GM21825 (cell line): Measurements from ENCODE around the gene HNRNPC.
A peak's percentile ranks its signal among the peaks of the same experiment; 100 is the strongest.
"Not testable (repeated sequence)": the region's sequence is repeated elsewhere in the genome, so short reads cannot be mapped to it uniquely, and the experiment has no call there.

Source experiments
- ATAC-seq: cut with Tn5 transposase; IDR thresholded peaks from one replicate; pipeline ENCODE4 v1.9.1; 2021; ENCODE audit warnings: mild to moderate bottlenecking, moderate library complexity; ENCODE audit not compliant: unreplicated experiment

Gene HNRNPC

DNA sequence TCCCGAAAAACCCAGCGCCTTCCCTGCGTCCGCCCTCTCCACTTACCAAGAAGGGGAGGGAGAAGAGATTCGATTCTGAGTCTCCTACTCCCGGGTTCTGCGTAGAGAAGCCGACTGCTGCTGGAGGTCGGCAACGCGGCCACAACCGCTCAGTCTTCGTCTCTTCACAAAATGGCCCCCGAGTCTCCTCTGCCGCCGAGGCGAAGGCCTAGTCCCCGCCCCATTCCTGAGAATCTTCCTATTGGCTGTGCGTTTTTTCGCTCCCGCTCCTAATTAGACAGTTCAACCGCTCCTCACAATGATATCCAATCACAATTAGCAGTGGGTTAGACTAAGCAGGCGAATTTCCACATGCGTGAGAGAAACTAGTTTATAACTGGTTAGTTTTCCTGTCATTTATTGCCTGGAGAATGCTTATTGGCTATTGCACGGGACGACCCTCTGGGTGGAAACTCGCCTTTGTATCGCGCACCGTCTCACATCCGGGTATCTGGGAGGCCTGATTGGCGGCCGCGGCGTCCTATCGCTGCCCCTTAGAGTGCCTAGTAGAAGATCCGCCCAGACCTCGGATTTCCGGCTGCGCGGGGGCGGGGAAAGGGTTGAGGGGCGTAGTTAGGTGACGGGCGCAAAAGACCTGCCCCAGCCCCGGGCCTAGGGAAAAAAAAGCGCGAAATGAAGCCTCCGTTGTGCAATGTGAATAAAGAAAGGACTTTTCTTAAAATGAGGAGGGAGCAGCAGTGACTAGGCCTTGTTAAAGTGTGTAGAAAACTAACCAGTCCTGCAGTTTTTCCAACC, at the start of gene HNRNPC:
HNRNPC (minus strand) TSS at position 191 of the 795 bp plus-strand sequence. CDS start 35,249 bp downstream, outside the sequence.
- ATAC-seq = peak; percentile 88

DNA sequence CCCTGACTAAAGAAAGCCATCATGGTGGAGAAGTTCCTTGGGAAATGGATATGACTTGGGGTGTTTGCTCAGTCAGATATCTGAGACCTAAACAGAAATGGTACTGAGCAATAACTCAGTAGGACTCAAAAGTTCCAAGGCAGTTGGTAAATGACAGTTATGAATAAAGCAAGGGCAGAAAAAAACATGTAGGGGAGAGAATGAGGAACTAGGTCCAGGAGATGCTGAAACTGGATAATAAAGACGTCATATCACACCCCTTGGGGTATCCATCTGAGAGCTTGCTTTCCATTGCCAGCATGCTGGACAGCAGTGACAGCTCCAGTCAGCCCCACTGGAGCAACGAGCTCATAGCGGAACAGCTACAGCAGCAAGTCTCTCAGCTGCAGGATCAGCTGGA, 48.2 kb upstream of the HNRNPC start:
- ATAC-seq = no peak

GRCh38 chr14:21313512-21313911, 44.3 kb upstream of the HNRNPC start:
- ATAC-seq = no peak

DNA sequence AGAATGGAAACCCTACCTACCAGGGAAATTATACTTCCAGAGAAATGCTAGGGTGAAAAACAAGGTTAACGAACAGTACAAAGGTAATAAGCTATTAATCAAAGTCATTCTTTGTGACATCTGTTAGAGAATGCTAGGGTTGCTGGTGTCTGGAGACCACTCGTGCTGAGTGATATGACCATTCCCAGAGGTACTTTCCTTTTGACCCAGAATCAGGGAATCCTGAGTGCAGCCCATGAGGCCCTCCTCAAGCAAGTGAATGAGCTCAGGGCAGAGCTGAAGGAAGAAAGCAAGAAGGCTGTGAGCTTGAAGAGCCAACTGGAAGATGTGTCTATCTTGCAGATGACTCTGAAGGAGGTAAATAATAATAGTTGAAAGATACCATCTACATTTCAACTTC, 42.4 kb upstream of the HNRNPC start:
- no peak for ATAC-seq

DNA sequence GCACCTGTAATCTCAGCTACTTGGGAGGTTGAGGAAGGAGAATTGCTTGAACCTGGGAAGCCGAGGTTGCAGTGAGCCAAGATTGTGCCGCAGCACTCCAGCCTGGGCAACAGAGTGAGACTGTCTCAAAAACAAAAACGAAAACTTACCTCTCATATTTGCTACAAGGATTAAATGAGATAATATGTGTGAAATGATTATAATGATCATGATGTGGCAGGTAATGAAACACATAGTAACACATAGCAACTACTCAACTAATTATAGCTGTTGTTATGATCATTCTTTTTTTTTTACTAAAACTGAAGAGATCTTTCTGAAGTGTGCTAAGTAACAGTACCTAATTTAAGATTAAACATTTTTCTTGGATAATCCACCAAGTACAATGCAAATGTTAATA, 40.7 kb upstream of the HNRNPC start:
- ATAC-seq = no peak

GRCh38 chr14:21309238-21309636, 40.0 kb upstream of the HNRNPC start:
- no peak for ATAC-seq

DNA sequence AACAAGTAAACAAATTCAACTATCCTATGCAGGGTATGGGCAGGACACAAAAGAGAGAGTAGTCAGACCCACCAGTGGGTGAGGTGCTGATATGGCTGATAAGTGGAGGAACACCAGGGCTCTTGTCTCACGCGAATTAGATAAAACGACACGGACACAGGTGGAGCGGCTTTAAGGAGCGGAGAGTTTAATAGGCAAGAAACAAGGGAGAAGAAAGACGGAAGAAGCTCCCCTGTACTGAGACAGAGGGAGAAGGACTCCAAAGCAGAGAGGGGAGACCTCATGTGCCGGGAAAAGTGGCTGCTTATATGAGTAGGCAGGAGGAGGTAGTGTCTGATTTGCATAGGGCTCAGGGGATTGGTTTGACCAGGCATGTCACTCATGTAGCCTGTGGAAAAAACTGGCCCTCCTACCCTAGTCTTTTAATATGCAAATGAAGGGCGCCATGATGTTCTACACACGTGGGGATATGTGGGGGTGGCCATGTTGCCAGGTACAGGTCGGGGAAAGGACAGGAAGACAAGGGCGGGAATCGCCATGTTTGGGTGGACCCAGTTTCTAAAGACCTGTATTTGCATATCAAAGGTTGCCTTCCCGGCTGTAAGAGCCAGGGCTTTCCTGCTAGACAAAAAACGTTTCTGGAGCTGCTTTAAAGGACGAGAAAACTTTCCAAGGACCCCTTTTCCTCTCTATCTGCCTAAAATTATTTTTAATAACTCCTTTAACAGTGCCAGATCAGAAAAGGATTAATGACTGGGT, 39.4 kb upstream of the HNRNPC start:
- ATAC-seq = peak; percentile 89

- peak; percentile 18 for ATAC-seq
Observed at GRCh38 chr14:21308132-21308478, 38.9 kb upstream of the HNRNPC start.

- ATAC-seq = no peak
Observed at GRCh38 chr14:21307637-21308036, 38.4 kb upstream of the HNRNPC start.

GRCh38 chr14:21302836-21303140, 33.5 kb upstream of the HNRNPC start:
- ATAC-seq = not testable (repeated sequence)

DNA sequence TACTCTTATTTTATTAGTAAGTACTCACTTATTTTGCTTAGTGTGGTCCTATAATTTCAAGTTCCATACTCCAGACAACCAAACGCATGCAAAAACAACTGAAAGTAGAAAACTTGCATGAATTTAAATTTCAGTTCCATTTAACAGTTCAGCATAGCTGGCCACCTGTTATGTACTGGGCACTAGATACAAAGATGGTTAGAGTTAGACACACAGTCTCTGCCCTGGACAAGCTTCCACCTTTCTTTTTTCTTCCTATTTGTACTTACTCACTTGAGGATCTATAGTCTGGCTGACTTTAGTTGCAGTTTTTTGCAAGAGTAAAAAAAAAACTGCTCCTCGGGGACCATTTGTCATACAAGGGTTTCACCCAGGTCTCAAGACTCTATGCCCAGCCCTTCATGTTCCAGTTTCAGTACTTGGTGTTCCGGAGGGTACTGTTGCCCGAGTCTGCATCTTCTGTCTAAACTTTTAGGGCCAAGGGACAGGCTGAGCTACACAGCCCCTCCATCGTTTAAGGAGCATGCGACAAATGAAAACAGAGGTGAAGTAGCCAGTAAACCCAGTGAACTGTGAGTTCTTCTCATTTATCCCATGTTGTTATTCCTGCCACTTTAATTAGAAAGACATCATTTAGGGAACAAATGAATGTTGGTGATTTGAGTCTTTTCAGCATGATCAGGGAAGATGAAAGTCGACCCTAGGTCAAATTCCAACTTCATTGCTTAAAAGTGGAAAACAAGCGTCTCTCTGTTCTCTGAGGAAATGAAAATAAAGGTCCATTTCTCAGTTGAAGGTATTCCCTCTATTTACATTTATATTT, 33.0 kb upstream of the HNRNPC start:
- ATAC-seq = no peak

- no peak for ATAC-seq
Observed at GRCh38 chr14:21300892-21301291, 31.6 kb upstream of the HNRNPC start.

DNA sequence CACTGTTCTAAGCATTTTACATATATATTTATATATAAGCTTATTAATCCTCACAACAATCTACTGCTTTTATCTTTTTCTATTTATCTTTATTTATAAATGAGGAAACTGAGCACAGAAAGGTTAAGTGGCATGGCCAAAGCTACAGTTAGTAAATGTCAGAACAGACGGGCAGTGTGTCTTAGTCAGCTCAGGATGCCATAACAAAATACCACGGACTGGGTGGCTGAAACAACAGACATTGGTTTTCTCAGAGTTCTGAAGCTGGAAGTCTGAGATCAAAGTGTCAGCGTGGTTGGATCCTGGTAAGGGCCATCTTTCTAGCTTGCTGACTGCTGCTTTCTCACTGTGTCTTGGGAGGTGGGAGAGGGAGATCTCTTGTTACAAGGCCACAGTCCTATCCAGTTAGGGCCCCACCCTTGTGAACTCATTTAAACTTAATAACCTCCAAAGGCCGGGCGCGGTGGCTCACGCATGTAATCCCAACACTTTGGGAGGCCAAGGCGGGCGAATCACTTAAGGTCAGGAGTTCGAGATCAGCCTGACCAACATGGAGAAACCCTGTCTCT, 30.4 kb upstream of the HNRNPC start:
- ATAC-seq = no peak

GRCh38 chr14:21298358-21298757, 29.1 kb upstream of the HNRNPC start:
- no peak for ATAC-seq

DNA sequence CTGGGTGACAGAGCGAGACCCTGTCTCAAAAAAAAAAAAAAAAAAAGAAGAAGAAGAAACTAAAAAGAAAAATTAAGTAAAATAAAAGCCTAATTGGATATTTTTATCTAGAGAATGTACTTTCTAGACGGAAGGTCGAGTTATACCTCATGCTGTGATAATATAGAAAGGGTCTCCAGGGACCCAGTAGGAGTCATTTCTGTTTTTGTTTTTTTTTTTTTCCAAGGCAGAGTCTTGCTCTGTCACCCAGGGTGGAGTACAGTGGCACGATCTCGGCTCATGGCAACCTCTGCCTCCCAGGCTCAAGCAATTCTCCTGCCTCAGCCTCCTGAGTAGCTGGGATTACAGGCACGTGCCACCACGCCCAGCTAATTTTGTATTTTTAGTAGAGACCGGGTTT, 24.8 kb upstream of the HNRNPC start:
- ATAC-seq = not testable (repeated sequence)

DNA sequence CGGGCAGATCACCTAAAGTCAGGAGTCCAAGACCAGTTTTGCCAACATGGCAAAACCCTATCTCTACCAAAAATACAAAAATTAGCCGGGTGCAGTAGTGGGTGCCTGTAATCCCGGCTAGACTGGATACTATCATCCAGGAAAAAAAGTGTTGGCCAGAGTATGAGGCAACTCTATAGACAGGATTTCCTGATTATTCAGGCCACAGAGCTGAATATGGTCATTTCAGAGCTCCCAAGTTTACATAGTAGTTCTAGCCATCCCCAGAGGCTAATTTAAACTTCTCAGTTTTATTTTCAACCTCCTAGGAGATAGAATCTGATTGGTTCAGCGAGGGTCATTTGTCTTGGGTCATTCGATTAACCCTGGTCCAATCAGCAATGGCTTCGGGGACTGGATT, 17.9 kb upstream of the HNRNPC start:
- no peak for ATAC-seq

- ATAC-seq = not testable (repeated sequence)
Observed at GRCh38 chr14:21286516-21286915, 17.3 kb upstream of the HNRNPC start.

DNA sequence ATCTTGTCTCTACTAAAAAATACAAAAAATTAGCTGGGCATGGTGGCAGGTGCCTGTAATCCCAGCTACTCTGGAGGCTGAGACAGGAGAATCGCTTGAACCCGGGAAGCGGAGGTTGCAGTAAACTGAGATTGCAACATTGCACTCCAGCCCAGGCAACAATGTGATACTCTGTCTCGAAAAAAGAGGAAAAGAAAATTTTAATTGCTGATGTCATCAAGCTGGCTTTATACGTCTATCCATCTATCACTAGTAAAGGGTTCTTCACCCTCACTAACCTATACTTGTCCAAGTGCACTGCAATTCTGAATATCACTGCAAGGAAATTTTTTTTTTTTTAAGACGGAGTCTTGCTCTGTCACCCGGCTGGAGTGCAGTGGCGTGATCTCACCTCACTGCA, 12.7 kb upstream of the HNRNPC start:
- ATAC-seq = not testable (repeated sequence)

DNA sequence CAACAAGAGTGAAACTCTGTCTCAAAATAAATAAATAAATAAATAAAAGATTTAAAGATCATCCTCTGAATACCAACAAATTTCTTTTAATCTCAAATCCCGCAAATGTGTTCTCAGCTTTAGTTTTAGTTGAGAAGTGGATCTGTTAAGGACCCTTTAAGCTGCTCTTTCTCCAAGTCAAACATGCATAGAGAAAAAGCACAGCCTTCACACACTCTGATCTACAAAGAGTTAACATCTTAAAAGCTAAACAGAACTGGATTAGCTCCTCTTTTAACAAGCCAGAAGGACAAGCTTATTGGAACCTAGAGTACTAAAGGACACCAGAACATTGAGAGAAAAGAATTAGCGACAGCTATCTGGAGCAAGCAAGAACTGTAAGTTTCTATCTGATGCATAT, 10.5 kb upstream of the HNRNPC start, which contains the start of gene RPGRIP1:
RPGRIP1 (plus strand) TSS at position 301 of the 400 bp plus-strand sequence. CDS start 7,894 bp downstream, outside the sequence.
- no peak for ATAC-seq

GRCh38 chr14:21278632-21279031, 9.4 kb upstream of the HNRNPC start:
- ATAC-seq = no peak

GRCh38 chr14:21275261-21275858, 6.1 kb upstream of the HNRNPC start:
- ATAC-seq = no peak
